Panc1 (cell line): ENCODE results near the gene WNT3A. TPM values are rescaled to one million over a fixed set of nuclear protein-coding genes. Genes with fewer than 3 reads are reported as not detected.

ENCODE experiments used
- ATAC-seq: fragments of 200-7000 bp; cut with Tn5 transposase; 2 replicates; pipeline ENCODE4 v1.9.1; 2020; ENCODE audit warnings: mild to moderate bottlenecking, moderate library complexity
- BruUV-seq: library from RNA; stranded (reverse); fragments of 400-500 nt; replicated peaks from 2 replicates; lab custom pipeline; 2021; lab: Mats Ljungman, UMichigan
- CTCF ChIA-PET: fragments of 300-600 bp; sonication (Branson Sonifier 250); formaldehyde crosslinking; loops from one replicate; lab custom pipeline; 2022; ENCODE audit warnings: antibody characterized with exemption; lab: Charles Lee
- POLR2A ChIA-PET: fragments of 300-600 bp; sonication (Branson Sonifier 250); formaldehyde crosslinking; loops from one replicate; lab custom pipeline; 2022; ENCODE audit warnings: antibody characterized with exemption; lab: Charles Lee
- DNase-seq: peaks from one replicate; pipeline ENCODE4 v3.0.0-alpha.2; 2010; ENCODE audit warnings: low read depth, low spot score
- H3K27ac ChIP-seq: 2 replicates; pipeline ENCODE4 v1.5.1; 2011; ENCODE audit warnings: mild to moderate bottlenecking, low read length, inconsistent platforms
- H3K27me3 ChIP-seq: fragments of 200-500 bp; sonication (Bioruptor generic); 2 replicates; pipeline ENCODE4 v1.6.0; 2014; ENCODE audit warnings: low read length, inconsistent platforms; ENCODE audit not compliant: control insufficient read depth, insufficient read depth
- H3K36me3 ChIP-seq: fragments of 200-500 bp; sonication (Bioruptor generic); 2 replicates; pipeline ENCODE4 v1.5.1; 2014; ENCODE audit warnings: inconsistent platforms, mild to moderate bottlenecking, low read length, moderate library complexity; ENCODE audit not compliant: control insufficient read depth, insufficient read depth
- H3K4me1 ChIP-seq: 2 replicates; pipeline ENCODE4 v1.5.1; 2011; ENCODE audit warnings: inconsistent platforms, mild to moderate bottlenecking, low read length, moderate library complexity; ENCODE audit not compliant: control insufficient read depth, insufficient read depth
- H3K4me3 ChIP-seq, 2 experiments: 2 replicates each; pipeline ENCODE4 v1.5.1; 2011 to 2012; ENCODE audit warnings: low read depth in 2 of 2, low read length in 2 of 2, mild to moderate bottlenecking in 2 of 2, inconsistent platforms in 1 of 2, moderate library complexity in 1 of 2
- H3K9me3 ChIP-seq: fragments of 200-500 bp; sonication (Bioruptor generic); 2 replicates; pipeline ENCODE4 v1.5.1; 2014; ENCODE audit warnings: low read depth, mild to moderate bottlenecking, inconsistent platforms, low read length, moderate library complexity; ENCODE audit not compliant: control insufficient read depth, insufficient read depth
- POLR2AphosphoS5 ChIP-seq: IDR thresholded peaks from 2 replicates; pipeline ENCODE4 v1.6.1; 2012; ENCODE audit warnings: mild to moderate bottlenecking, low read depth, low read length, moderate library complexity
- SIN3A ChIP-seq: IDR thresholded peaks from 2 replicates; pipeline ENCODE4 v1.6.1; 2012; ENCODE audit warnings: low read depth, mild to moderate bottlenecking, low read length, moderate library complexity, borderline replicate concordance; ENCODE audit not compliant: insufficient read depth
- TCF7L2 ChIP-seq: IDR thresholded peaks from 2 replicates; pipeline ENCODE4 v1.6.1; 2011; ENCODE audit warnings: mild to moderate bottlenecking, low read depth, low read length, inconsistent platforms
- in situ Hi-C: cut with HindIII; loops from 2 replicates; pipeline ENCODE4 v1.10.0; 2016; ENCODE audit warnings: low sequenced_read_pairs, low pct_unique_long_range_greater_than_20kb
- intact Hi-C: fragments of 100-400 bp; cut with micrococcal nuclease; formaldehyde crosslinking; loops from one replicate; pipeline ENCODE4 v1.10.0; 2022; ENCODE audit not compliant: unreplicated experiment
- total RNA-seq: library from RNA; stranded (reverse); gene quantifications from one replicate; pipeline ENCODE4 v1.2.1, GENCODE V29; 2021; ENCODE audit not compliant: unreplicated experiment
- TF ChIP-seq, protein P1 (sequence below), 2 experiments: IDR thresholded peaks; 2 replicates each; pipeline ENCODE4 v1.6.1; 2011 to 2012; ENCODE audit warnings: low read depth in 2 of 2, control low read depth in 1 of 2, low read length in 1 of 2, mild to moderate bottlenecking in 1 of 2, moderate library complexity in 1 of 2; ENCODE audit not compliant: insufficient read depth in 1 of 2
- TF ChIP-seq, protein P2 (sequence below): fragments of 450-650 bp; IDR thresholded peaks from 2 replicates; pipeline ENCODE4 v1.5.1; 2017; ENCODE audit warnings: mild to moderate bottlenecking

Gene WNT3A
- total RNA-seq, 1 experiment from 2014 or later = not detected

- POLR2A ChIA-PET = interaction anchor here (0.6 kb wide), 1 partner anchor 1867 kb away, joined by 3 read pairs; no protein-coding TSS in a partner anchor
- peaks cover 47% of the 10 kb centered on the region for H3K4me1 ChIP-seq
- in situ Hi-C loops = no loop called here
These were observed 84.3 kb downstream of the WNT3A start for GRCh38 chr1:228091084-228091483.

DNA sequence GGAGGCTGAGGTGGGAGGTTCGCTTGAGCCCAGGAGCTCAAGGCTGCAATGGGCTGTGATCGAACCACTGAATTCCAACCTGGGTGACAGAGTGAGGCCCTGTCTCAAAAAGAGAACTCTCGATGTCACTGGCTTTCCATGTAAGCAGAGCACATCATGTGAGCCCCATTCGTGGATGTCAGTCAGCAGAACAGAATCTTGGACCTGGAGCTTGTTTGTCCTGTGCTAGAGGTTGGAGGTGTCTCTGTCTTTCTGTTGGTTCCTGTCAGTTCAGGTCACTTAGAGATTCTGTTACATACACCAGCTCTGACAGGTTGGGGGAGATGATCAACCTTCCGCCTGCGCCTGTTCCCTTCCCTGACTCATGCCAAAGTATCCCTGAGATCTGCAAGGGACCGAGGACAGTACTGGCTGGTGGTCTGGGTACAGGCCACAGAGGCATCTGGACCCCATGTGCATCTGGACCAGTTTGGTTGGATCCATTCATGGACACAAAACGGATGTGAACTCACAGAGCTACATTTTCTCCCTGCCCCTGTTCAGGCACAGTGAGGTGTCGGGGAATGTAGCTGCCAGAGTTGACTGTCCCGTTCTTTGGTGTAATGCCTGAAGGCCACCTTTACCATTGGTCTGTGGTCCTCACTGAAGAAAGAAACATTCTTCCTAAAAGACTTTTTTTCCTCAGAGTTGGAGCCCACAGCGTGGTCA is 85.7 kb downstream of the WNT3A start:
- in situ Hi-C loops = no loop called here
- ChIA-PET POLR2A (no interaction called here), CTCF (no interaction called here)
- BruUV-seq = no TSS peak
- Histone ChIP-seq H3K27ac (no peak overlapping the region), H3K9me3 (peaks cover 3% of the 10 kb centered on the region; the same call in 1 of the 2 replicates), H3K36me3 (no peaks in the 10 kb centered on the region; the same call in 1 of the 2 replicates), H3K27me3 (no peaks in the 10 kb centered on the region), H3K4me1 (peaks cover 33% of the 10 kb centered on the region), H3K4me3 (no peak overlapping the region)
- DNase-seq (no peak), ATAC-seq (no peak)
- TF ChIP-seq SIN3A = no peak
- intact Hi-C loops = no loop called here

More at GRCh38 chr1:228091084-228091483, 84.3 kb downstream of the WNT3A start:
- no peak for ATAC-seq
- H3K4me3 ChIP-seq = no peak overlapping the region
- CTCF ChIA-PET = interaction anchor here (0.6 kb wide), 1 partner anchor 13 kb away, joined by 3 read pairs; no protein-coding TSS in a partner anchor
- TF ChIP-seq, protein P1, sequence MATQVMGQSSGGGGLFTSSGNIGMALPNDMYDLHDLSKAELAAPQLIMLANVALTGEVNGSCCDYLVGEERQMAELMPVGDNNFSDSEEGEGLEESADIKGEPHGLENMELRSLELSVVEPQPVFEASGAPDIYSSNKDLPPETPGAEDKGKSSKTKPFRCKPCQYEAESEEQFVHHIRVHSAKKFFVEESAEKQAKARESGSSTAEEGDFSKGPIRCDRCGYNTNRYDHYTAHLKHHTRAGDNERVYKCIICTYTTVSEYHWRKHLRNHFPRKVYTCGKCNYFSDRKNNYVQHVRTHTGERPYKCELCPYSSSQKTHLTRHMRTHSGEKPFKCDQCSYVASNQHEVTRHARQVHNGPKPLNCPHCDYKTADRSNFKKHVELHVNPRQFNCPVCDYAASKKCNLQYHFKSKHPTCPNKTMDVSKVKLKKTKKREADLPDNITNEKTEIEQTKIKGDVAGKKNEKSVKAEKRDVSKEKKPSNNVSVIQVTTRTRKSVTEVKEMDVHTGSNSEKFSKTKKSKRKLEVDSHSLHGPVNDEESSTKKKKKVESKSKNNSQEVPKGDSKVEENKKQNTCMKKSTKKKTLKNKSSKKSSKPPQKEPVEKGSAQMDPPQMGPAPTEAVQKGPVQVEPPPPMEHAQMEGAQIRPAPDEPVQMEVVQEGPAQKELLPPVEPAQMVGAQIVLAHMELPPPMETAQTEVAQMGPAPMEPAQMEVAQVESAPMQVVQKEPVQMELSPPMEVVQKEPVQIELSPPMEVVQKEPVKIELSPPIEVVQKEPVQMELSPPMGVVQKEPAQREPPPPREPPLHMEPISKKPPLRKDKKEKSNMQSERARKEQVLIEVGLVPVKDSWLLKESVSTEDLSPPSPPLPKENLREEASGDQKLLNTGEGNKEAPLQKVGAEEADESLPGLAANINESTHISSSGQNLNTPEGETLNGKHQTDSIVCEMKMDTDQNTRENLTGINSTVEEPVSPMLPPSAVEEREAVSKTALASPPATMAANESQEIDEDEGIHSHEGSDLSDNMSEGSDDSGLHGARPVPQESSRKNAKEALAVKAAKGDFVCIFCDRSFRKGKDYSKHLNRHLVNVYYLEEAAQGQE (IDR thresholded peaks at IDR 0.05; ENCODE audit: insufficient read depth in 1 of 2, low read depth in 2 of 2, low read length in 1 of 2) = no peak
- TF ChIP-seq TCF7L2 (no peak), SIN3A (no peak), POLR2AphosphoS5 (no peak)
- TF ChIP-seq, protein P2, sequence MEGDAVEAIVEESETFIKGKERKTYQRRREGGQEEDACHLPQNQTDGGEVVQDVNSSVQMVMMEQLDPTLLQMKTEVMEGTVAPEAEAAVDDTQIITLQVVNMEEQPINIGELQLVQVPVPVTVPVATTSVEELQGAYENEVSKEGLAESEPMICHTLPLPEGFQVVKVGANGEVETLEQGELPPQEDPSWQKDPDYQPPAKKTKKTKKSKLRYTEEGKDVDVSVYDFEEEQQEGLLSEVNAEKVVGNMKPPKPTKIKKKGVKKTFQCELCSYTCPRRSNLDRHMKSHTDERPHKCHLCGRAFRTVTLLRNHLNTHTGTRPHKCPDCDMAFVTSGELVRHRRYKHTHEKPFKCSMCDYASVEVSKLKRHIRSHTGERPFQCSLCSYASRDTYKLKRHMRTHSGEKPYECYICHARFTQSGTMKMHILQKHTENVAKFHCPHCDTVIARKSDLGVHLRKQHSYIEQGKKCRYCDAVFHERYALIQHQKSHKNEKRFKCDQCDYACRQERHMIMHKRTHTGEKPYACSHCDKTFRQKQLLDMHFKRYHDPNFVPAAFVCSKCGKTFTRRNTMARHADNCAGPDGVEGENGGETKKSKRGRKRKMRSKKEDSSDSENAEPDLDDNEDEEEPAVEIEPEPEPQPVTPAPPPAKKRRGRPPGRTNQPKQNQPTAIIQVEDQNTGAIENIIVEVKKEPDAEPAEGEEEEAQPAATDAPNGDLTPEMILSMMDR = no peak
- no TSS peak for BruUV-seq
- peaks cover 3% of the 10 kb centered on the region; the same call in 1 of the 2 replicates for H3K9me3 ChIP-seq
- no peaks in the 10 kb centered on the region for H3K36me3 ChIP-seq
- intact Hi-C loops = no loop called here
- no peaks in the 10 kb centered on the region for H3K27me3 ChIP-seq
- no peak for DNase-seq
- no peak overlapping the region; the same call in 1 of the 2 replicates for H3K27ac ChIP-seq
